SU-DHL-6 (cell line): ENCODE data around the gene MTCL1.

Experiments
- H2AFZ ChIP-seq: fragments of 200-600 bp; sonication (generic); 2 replicates; pipeline ENCODE4 v1.6.1; 2014; ENCODE audit warnings: low read depth, mild to moderate bottlenecking, moderate library complexity, mixed read lengths, antibody characterized with exemption, low read length; ENCODE audit not compliant: severe bottlenecking
- H3F3A ChIP-seq: fragments of 200-600 bp; shearing (Covaris generic); 2 replicates; pipeline ENCODE4 v1.6.0; 2016; ENCODE audit warnings: antibody characterized with exemption, mild to moderate bottlenecking; ENCODE audit not compliant: insufficient read depth
- H3K27ac ChIP-seq: fragments of 200-600 bp; sonication (generic); 2 replicates; pipeline ENCODE4 v1.5.1; 2016; ENCODE audit warnings: low read depth, mild to moderate bottlenecking, low read length, moderate library complexity, mixed read lengths
- H3K27me3 ChIP-seq: fragments of 200-600 bp; sonication (generic), shearing (Covaris generic); 2 replicates; pipeline ENCODE4 v1.6.0; 2014; ENCODE audit warnings: mild to moderate bottlenecking, low read length
- H3K36me3 ChIP-seq: fragments of 200-600 bp; sonication (generic); 2 replicates; pipeline ENCODE4 v1.6.1; 2014; ENCODE audit warnings: mild to moderate bottlenecking, low read length, mixed read lengths
- H3K4me2 ChIP-seq: fragments of 300-600, 200-600 bp; shearing (Covaris generic), sonication (generic); 2 replicates; pipeline ENCODE4 v1.6.0; 2014; ENCODE audit warnings: low read length, low read depth, mild to moderate bottlenecking; ENCODE audit not compliant: poor library complexity, severe bottlenecking
- H3K4me3 ChIP-seq: fragments of 200-600 bp; sonication (generic); 2 replicates; pipeline ENCODE4 v1.5.1; 2014; ENCODE audit warnings: antibody characterized with exemption, low read length, mild to moderate bottlenecking, mixed read lengths; ENCODE audit not compliant: insufficient read depth, poor library complexity, severe bottlenecking
- H3K79me2 ChIP-seq: fragments of 200-600 bp; sonication (generic); 2 replicates; pipeline ENCODE4 v1.6.1; 2014; ENCODE audit warnings: mild to moderate bottlenecking, low read length, moderate library complexity; ENCODE audit not compliant: insufficient read depth
- H3K9ac ChIP-seq: fragments of 200-600 bp; sonication (generic); 2 replicates; pipeline ENCODE4 v1.7.0; 2014; ENCODE audit warnings: mild to moderate bottlenecking, low read length
- H3K9me2 ChIP-seq: fragments of 200-600 bp; sonication (generic); replicated peaks from 2 replicates; pipeline ENCODE4 v1.6.1; 2014; ENCODE audit warnings: low read length; ENCODE audit not compliant: insufficient read depth
- H3K9me3 ChIP-seq: fragments of 200-600 bp; sonication (generic); 2 replicates; pipeline ENCODE4 v1.6.1; 2014; ENCODE audit warnings: low read length, mixed read lengths; ENCODE audit not compliant: insufficient read depth
- H4K20me1 ChIP-seq: fragments of 200-600 bp; sonication (generic); 2 replicates; pipeline ENCODE4 v1.6.1; 2014; ENCODE audit warnings: low read depth, mild to moderate bottlenecking, antibody characterized with exemption, low read length, moderate library complexity, mixed read lengths
- EZH2phosphoT487 ChIP-seq: fragments of 200-600 bp; sonication (generic), shearing (Covaris generic); conservative IDR thresholded peaks from 2 replicates; pipeline ENCODE4 v1.6.1; 2018; ENCODE audit warnings: mild to moderate bottlenecking, antibody characterized with exemption, low read length, moderate library complexity, mixed read lengths
- TF ChIP-seq, protein P1 (sequence below): fragments of 200-600 bp; sonication (generic); IDR thresholded peaks from one replicate; pipeline ENCODE4 v1.5.1; 2017; ENCODE audit warnings: antibody characterized with exemption, mild to moderate bottlenecking, low read length, moderate library complexity; ENCODE audit not compliant: insufficient read depth, poor library complexity, severe bottlenecking

MTCL1 gene

DNA sequence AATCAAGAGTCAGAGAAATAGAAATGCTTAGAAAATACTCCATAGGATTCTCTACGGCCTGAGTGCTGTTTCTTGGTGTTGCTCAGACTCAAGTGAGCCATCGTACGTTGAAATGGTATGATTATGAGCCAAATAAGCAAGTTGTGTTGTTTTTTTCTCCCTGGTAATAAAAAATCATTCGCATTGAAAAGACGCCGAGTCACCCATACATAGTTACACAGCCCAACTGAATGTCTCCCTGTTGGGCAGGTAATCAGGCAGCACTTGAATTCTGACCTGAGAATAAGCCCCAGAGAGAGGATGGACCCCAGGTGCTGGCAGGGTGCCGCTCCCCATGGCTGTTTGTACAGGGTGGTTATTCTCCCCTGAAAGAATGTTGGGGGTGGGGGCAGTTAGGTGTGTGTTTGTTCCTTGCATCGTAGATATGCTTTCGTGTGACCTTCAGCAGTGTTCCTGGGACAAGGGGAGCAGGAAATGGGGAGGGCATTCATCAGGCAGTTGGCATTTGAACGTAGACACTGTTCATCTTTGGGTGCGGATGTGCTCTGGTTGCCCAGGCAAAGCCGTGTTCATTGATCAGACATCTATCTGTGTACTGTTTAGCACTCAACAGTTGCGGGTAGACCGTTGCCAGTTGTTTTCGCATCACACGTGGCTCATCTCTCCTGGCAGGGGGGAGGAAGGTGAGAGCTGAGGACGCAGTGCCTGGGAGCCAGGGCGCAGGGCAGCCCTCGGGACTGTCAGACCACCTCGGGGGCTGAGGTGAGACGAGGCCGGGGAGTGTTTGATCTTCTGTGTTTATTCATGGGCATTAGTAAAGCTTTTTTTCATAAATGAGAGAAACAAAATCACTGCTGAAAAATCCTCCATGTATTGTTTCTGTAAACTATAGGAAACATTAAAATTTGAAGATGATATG, 27.3 kb downstream of the MTCL1 start:
- Histone ChIP-seq H3K4me2 (no peak overlapping the region), H2AFZ (no peak overlapping the region), H3K4me3 (no peak overlapping the region), H3K9ac (no peak overlapping the region), H3K27me3 (no peaks in the 10 kb centered on the region), H3K27ac (no peak overlapping the region), H3K9me2 (no peaks in the 10 kb centered on the region), H3F3A (no peaks in the 10 kb centered on the region), H3K36me3 (no peaks in the 10 kb centered on the region), H3K9me3 (no peaks in the 10 kb centered on the region), H3K79me2 (no peaks in the 10 kb centered on the region), H4K20me1 (no peaks in the 10 kb centered on the region)
- TF ChIP-seq, protein P1, sequence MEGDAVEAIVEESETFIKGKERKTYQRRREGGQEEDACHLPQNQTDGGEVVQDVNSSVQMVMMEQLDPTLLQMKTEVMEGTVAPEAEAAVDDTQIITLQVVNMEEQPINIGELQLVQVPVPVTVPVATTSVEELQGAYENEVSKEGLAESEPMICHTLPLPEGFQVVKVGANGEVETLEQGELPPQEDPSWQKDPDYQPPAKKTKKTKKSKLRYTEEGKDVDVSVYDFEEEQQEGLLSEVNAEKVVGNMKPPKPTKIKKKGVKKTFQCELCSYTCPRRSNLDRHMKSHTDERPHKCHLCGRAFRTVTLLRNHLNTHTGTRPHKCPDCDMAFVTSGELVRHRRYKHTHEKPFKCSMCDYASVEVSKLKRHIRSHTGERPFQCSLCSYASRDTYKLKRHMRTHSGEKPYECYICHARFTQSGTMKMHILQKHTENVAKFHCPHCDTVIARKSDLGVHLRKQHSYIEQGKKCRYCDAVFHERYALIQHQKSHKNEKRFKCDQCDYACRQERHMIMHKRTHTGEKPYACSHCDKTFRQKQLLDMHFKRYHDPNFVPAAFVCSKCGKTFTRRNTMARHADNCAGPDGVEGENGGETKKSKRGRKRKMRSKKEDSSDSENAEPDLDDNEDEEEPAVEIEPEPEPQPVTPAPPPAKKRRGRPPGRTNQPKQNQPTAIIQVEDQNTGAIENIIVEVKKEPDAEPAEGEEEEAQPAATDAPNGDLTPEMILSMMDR, result no peak
- TF ChIP-seq EZH2phosphoT487, result no peak

DNA sequence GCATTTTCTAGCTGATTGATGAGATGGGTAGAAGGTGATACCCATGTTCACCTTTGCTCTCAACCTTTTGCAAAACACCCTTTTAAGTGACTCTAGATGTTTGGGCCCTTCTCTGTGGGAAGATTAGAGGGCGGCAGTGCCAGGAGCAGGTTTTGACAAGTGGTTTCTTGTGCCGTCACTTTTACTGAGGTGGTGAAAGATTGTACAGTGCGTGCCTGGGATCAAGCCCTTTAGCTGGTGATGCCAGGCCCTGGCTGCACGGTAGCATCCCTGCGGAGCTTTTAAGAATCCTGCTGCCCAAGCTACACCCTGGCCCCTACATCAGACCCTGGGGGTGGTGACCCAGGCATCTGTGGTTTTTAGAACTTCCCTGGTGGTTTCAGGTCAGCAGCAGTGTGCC, 29.1 kb downstream of the MTCL1 start:
- Histone ChIP-seq H3K27me3 (no peaks in the 10 kb centered on the region), H4K20me1 (no peaks in the 10 kb centered on the region), H3K9ac (no peak overlapping the region), H3K4me2 (no peak overlapping the region), H3K79me2 (no peaks in the 10 kb centered on the region), H3F3A (no peaks in the 10 kb centered on the region), H3K9me2 (no peaks in the 10 kb centered on the region), H3K9me3 (no peaks in the 10 kb centered on the region), H3K36me3 (no peaks in the 10 kb centered on the region), H3K4me3 (no peak overlapping the region), H3K27ac (no peak overlapping the region), H2AFZ (no peak overlapping the region)
- TF ChIP-seq, protein P1, result no peak

DNA sequence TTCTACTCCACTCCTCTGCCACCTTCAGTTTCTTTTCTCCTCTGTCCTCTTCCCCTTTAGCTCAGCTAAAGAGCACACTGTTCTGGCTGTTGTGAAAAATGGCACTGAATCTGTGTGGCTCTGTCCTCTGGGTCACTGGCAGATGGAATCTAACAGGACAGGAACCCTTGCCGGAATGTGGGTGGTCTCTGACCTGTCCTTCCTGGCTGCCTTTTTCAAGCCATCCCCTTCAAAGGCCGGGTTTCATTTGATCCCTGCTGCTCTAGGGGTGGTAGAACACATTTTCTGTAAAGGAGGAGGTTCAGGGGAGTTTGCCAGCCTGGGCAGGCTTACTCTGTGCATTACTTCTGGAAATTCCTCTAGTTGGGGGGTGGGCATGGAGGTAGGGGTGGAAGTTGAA, 29.9 kb downstream of the MTCL1 start:
- TF ChIP-seq EZH2phosphoT487, result no peak
- TF ChIP-seq, protein P1, result no peak
- no peaks in the 10 kb centered on the region for H4K20me1 ChIP-seq
- H3K9me3 ChIP-seq, result no peaks in the 10 kb centered on the region
- H3K27me3 ChIP-seq, result no peaks in the 10 kb centered on the region
- H3K27ac ChIP-seq, result no peak overlapping the region
- no peak overlapping the region for H3K9ac ChIP-seq
- no peaks in the 10 kb centered on the region for H3K9me2 ChIP-seq
- H3K36me3 ChIP-seq, result no peaks in the 10 kb centered on the region
- no peak overlapping the region for H2AFZ ChIP-seq
- no peak overlapping the region for H3K4me3 ChIP-seq
- no peak overlapping the region for H3K4me2 ChIP-seq
- no peaks in the 10 kb centered on the region for H3K79me2 ChIP-seq
- no peaks in the 10 kb centered on the region for H3F3A ChIP-seq
